ENCODE results near the gene LUC7L2.
"Not testable (repeated sequence)": the region's sequence is repeated elsewhere in the genome, so short reads cannot be mapped to it uniquely, and the experiment has no call there.

LUC7L2 gene

DNA sequence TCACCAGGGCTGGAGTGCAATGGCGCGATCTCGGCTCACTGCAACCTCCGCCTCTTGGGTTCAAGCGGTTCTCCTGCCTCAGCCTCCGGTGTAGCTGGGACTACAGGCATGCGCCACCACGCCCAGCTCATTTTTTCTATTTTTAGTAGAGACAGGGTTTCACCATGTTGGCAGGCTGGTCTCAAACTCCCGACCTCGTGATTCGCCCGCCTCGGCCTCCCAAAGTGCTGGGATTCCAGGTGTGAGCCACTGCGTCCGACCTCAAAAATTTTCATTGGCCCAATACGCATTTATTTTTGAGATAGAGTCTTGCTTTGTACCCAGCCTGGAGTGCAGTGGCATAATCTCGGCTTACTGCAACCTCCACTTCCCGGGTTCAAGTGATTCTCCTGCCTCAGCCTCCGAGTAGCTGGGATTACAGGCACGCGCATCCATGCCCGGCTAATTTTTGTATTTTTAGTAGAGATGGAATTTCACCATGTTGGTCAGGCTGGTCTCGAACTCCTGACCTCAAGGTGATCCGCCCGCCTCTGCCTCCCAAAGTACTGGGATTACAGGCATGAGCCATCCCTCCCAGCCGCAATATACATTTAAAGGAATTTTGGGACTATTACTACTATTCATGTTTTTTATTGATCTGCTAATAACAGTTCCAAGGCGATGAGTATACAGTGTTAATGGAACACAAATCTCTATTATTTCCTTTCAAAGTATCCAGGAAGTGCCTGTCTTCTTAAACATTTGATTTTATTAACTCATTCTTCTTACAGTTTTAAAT is 1.8 kb upstream of the LUC7L2 start:
- not testable (repeated sequence) for DNase-seq

DNA sequence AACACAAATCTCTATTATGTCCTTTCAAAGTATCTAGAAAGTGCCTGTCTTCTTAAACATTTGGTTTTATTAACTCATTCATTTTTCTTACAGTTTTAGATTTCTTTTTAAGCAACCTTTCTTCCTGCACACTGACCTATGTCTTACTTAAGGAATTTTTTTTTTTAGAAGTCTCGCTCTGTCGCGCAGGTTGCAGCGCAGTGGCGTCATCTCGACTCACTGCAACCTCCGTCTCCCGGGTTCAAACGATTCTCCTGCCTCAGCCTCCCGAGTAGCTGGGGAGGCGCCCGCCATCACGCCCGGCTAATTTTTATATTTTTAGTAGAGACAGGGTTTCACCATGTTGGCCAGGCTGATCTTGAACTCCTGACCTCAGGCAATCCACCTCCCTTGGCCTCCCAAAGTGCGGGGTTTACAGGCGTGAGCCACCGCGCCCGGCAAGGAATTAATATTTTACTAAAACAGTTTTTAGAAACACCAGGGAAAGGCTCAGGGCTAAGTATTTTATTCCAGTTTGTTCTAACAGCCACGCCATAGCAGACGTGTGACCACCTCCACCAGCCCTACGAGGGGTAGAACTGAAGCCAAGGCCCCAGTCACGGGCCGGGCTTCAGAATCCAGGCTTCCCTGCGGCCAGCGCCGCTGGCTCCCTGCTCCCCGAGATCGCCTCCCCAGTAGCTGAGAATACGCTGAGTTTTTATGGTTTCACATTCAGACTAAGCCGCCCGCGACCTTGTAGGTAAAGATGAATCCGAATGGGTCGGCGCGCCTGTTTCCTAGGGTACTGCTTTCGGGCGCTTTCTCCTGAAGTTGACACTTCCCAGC is 941 bp upstream of the LUC7L2 start:
- DNase-seq: peak; percentile 35 to 44 (median 37)

DNA sequence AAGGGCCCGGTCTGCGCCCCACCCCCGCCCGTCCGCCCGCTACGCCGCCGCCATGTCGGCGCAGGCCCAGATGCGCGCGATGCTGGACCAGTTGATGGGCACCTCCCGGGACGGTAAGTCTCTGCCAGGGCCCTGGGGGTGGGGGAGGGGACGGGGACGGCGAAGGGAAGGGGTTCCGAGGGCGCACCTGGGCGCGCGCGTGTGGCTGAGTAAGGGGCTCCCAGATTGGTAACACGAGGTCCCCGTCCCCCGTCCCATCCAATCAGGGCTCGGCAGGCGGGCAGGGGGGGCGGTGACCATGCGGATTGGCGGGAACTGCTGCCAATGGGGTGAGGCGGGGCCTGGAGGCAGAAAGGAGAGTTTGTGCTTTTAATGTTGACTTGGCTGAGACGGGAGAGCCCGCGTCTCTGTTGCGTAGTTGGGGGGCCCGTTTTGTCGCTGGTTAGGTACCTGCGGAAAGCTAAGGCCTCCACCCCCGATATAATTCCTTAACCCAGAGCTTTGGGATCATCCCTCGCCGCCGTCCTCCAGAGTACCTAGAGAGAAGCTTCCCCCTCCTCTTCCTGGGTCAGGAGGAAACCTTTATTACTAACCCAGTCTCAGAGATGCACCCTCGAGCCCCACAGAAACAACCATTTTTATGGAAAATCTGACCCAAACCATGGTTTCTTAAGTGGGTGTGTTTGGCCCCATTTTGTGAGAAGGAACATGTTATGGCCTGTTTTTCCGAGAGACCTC is 685 bp downstream of the LUC7L2 start:
- DNase-seq: peak; percentile 91 to 96 (median 93)

DNA sequence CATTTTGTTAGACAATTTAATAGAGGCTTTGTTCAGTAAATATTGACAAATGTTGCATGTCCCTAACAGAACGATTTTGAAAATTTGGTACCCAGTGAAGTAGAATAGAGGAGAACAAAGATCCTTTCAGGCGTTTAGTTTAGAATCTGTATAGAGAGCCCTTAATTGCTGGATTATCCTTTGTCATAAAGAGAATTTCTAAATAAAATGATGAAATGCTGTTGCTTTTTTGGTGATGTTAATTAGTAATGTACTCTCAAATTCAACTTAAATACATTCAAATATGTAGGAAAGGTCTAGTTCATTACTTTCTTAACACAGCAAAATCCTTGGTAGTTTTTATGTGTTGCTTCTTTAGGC is 1.2 kb downstream of the LUC7L2 start:
- DNase-seq: no peak

GRCh38 chr7:139361523-139361922 is 1.8 kb downstream of the LUC7L2 start:
- no peak for DNase-seq

GRCh38 chr7:139362302-139362701 is 2.6 kb downstream of the LUC7L2 start:
- no peak for DNase-seq

GRCh38 chr7:139362981-139363380 is 3.3 kb downstream of the LUC7L2 start:
- no peak for DNase-seq

- no peak for DNase-seq
These were observed 5.6 kb downstream of the LUC7L2 start for GRCh38 chr7:139365336-139365735.

DNA sequence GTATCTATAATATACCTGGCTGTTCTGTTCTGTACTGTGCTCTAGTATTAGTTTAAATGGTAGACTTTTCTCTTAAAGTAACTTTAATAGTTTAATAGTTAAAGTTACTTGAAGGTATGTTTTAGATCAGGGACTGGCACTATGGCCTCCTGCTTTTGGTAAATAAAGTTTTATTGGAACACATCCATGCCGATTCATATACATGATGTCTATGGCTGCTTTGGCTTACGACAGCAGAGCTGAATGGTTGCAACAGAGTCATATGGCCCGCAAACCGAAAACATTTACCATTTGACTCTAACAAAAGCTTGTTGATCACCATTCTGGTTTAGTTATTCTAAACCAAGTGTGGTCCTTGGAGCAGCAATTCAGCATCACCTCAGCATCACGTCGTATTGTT is 6.7 kb downstream of the LUC7L2 start:
- DNase-seq: no peak

- no peak for DNase-seq
These were observed 7.9 kb downstream of the LUC7L2 start for GRCh38 chr7:139367438-139368155.

- DNase-seq: no peak
These were observed 10.7 kb downstream of the LUC7L2 start for GRCh38 chr7:139370301-139370942.

DNA sequence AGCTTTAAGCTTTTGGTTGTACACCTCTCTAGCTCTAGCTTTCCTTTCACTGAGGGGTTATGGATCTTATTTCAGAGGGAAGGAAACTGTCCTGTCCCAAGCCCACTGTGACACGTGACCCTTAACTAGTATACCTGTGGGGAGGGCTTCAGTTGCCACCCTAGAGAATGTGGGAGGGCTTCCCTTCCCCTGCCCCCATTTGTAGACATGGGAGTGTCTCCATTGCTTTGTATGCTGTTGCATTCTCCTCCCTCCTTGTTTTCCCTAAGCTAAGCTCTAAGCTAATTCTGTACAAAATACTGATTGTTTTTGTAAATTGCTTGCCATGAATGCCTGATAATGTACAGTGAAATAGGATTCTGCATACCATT is 11.2 kb downstream of the LUC7L2 start:
- DNase-seq: no peak

- no peak for DNase-seq
These were observed 14.6 kb downstream of the LUC7L2 start for GRCh38 chr7:139374246-139374645.

GRCh38 chr7:139382439-139382838 is 22.7 kb downstream of the LUC7L2 start:
- DNase-seq: peak in 1 of 3 donors; percentile 1

GRCh38 chr7:139384611-139385010 is 24.9 kb downstream of the LUC7L2 start:
- no peak for DNase-seq

GRCh38 chr7:139387594-139387993 is 27.9 kb downstream of the LUC7L2 start:
- DNase-seq: no peak

DNA sequence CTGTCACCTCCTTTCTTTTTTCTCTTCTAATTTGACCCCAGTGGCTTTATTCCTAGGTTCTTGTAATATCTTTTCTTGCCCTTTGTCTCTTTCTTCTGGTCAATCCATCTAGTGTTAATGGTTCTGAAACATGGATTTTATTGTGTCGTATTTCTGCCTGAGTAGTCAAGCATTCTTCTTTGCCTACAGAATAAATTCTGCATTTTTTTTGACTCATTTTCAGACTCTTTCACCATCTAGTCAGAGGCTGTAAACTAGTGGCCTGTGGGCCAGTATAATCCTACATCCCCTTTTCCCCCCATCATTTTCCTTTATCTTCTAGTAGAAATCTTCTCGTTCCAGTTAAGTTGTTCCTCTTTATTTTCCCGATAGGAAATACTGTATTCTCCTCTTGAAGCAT is 29.4 kb downstream of the LUC7L2 start:
- DNase-seq: no peak

- no peak for DNase-seq
These were observed 30.1 kb downstream of the LUC7L2 start for GRCh38 chr7:139389774-139390173.

GRCh38 chr7:139393621-139394211 is 34.0 kb downstream of the LUC7L2 start:
- DNase-seq: no peak

- DNase-seq: no peak
These were observed 34.8 kb downstream of the LUC7L2 start for GRCh38 chr7:139394540-139394939.

- DNase-seq: no peak
These were observed 36.7 kb downstream of the LUC7L2 start for GRCh38 chr7:139396323-139396951.

Measured in suppressor macrophage treated with lipopolysaccharide for 1 hour (primary cell).